SIG-M5 treated with dmso at 0.1 percent for 504 hours (cell line): ENCODE measurements around the gene ARL14EP.

ENCODE experiments used
- DNase-seq: peaks from one replicate; lab custom pipeline; 2025; ENCODE audit not compliant: unreplicated experiment; lab: John Stamatoyannopoulos, UW

Gene ARL14EP

GRCh38 chr11:30326114-30326778 is 3.3 kb downstream of the ARL14EP start:
- DNase-seq: peak; percentile 39

- DNase-seq: no peak
Observed at GRCh38 chr11:30326906-30327305, 4.0 kb downstream of the ARL14EP start.

GRCh38 chr11:30328681-30329080 is 5.8 kb downstream of the ARL14EP start:
- no peak for DNase-seq

- DNase-seq: no peak
Observed at GRCh38 chr11:30329150-30329940, 6.4 kb downstream of the ARL14EP start.

- peak; percentile 13 for DNase-seq
Observed at GRCh38 chr11:30333405-30333804, 10.5 kb downstream of the ARL14EP start.

- DNase-seq: peak; percentile 69
Observed at GRCh38 chr11:30342736-30343166, 19.8 kb downstream of the ARL14EP start.

GRCh38 chr11:30344085-30344484 is 21.2 kb downstream of the ARL14EP start:
- DNase-seq: no peak

- no peak for DNase-seq
Observed at GRCh38 chr11:30345644-30346043, 22.7 kb downstream of the ARL14EP start.

- peak; percentile 32 for DNase-seq
Observed at GRCh38 chr11:30346068-30346688, 23.3 kb downstream of the ARL14EP start.

GRCh38 chr11:30348035-30348434 is 25.1 kb downstream of the ARL14EP start:
- no peak for DNase-seq

GRCh38 chr11:30349885-30350284 is 27.0 kb downstream of the ARL14EP start:
- DNase-seq: no peak

GRCh38 chr11:30350384-30350783 is 27.5 kb downstream of the ARL14EP start:
- DNase-seq: no peak

GRCh38 chr11:30351061-30351460 is 28.2 kb downstream of the ARL14EP start:
- DNase-seq: no peak

- DNase-seq: no peak
Observed at GRCh38 chr11:30356391-30356790, 33.5 kb downstream of the ARL14EP start.

- DNase-seq: no peak
Observed at GRCh38 chr11:30357872-30358271, 35.0 kb downstream of the ARL14EP start.

- DNase-seq: no peak
Observed at GRCh38 chr11:30358536-30358935, 35.6 kb downstream of the ARL14EP start.

- peak; percentile 6 for DNase-seq
Observed at GRCh38 chr11:30360741-30361140, 37.8 kb downstream of the ARL14EP start.

- no peak for DNase-seq
Observed at GRCh38 chr11:30364139-30364836, 41.4 kb downstream of the ARL14EP start.

GRCh38 chr11:30364837-30365482 is 42.1 kb downstream of the ARL14EP start:
- no peak for DNase-seq

- DNase-seq: no peak
Observed at GRCh38 chr11:30365793-30366517, 43.1 kb downstream of the ARL14EP start.
